ENCODE data around the gene SPP1.
"Not testable (repeated sequence)": the region's sequence is repeated elsewhere in the genome, so short reads cannot be mapped to it uniquely, and the experiment has no call there.

The SPP1 gene

GRCh38 chr4:88021824-88022223 is 46.3 kb downstream of the SPP1 start:
- no peak for DNase-seq (ENCODE audit: low spot score)
- Histone ChIP-seq H3K9me3 (ENCODE audit: severe bottlenecking) (no peaks in the 10 kb centered on the region), H3K4me3 (ENCODE audit: severe bottlenecking) (no peak overlapping the region), H3K27me3 (ENCODE audit: insufficient read depth, poor library complexity, severe bottlenecking) (no peaks in the 10 kb centered on the region), H3K27ac (ENCODE audit: poor library complexity, severe bottlenecking) (no peak overlapping the region), H3K36me3 (ENCODE audit: low read depth) (peaks cover 33% of the 10 kb centered on the region), H3K4me1 (ENCODE audit: insufficient read depth, poor library complexity, severe bottlenecking) (peaks cover 15% of the 10 kb centered on the region)
- TF ChIP-seq CTCF (IDR thresholded peaks at IDR 0.05; ENCODE audit: poor library complexity, severe bottlenecking): no peak
- ATAC-seq (ENCODE audit: low read depth): no peak

GRCh38 chr4:88022289-88022688 is 46.8 kb downstream of the SPP1 start:
- H3K36me3 ChIP-seq (ENCODE audit: low read depth): peaks cover 29% of the 10 kb centered on the region
- no peaks in the 10 kb centered on the region for H3K27me3 ChIP-seq (ENCODE audit: insufficient read depth, poor library complexity, severe bottlenecking)
- H3K9me3 ChIP-seq (ENCODE audit: severe bottlenecking): no peaks in the 10 kb centered on the region
- peaks cover 15% of the 10 kb centered on the region for H3K4me1 ChIP-seq (ENCODE audit: insufficient read depth, poor library complexity, severe bottlenecking)
- no peak for TF ChIP-seq CTCF (IDR thresholded peaks at IDR 0.05; ENCODE audit: poor library complexity, severe bottlenecking)
- ATAC-seq (ENCODE audit: low read depth) (no peak), DNase-seq (ENCODE audit: low spot score) (no peak)
- no peak overlapping the region for H3K4me3 ChIP-seq (ENCODE audit: severe bottlenecking)
- no peak overlapping the region for H3K27ac ChIP-seq (ENCODE audit: poor library complexity, severe bottlenecking)

- H3K4me3 ChIP-seq (ENCODE audit: severe bottlenecking); H3K9me3 ChIP-seq (ENCODE audit: severe bottlenecking); ATAC-seq (ENCODE audit: low read depth); H3K27ac ChIP-seq (ENCODE audit: poor library complexity, severe bottlenecking); DNase-seq (ENCODE audit: low spot score); H3K4me1 ChIP-seq (ENCODE audit: insufficient read depth, poor library complexity, severe bottlenecking); H3K27me3 ChIP-seq (ENCODE audit: insufficient read depth, poor library complexity, severe bottlenecking): not testable (repeated sequence)
- H3K36me3 ChIP-seq (ENCODE audit: low read depth): peaks cover 12% of the 10 kb centered on the region
Measured at GRCh38 chr4:88025868-88026661, 50.6 kb downstream of the SPP1 start.

- Histone ChIP-seq H3K36me3 (ENCODE audit: low read depth) (peaks cover 10% of the 10 kb centered on the region), H3K27me3 (ENCODE audit: insufficient read depth, poor library complexity, severe bottlenecking) (no peaks in the 10 kb centered on the region), H3K4me1 (ENCODE audit: insufficient read depth, poor library complexity, severe bottlenecking) (peaks cover 8% of the 10 kb centered on the region), H3K27ac (ENCODE audit: poor library complexity, severe bottlenecking) (peak overlapping the region; percentile 19), H3K4me3 (ENCODE audit: severe bottlenecking) (no peak overlapping the region), H3K9me3 (ENCODE audit: severe bottlenecking) (no peaks in the 10 kb centered on the region)
- peak; percentile 92 for ATAC-seq (ENCODE audit: low read depth)
- DNase-seq (ENCODE audit: low spot score): no peak
- TF ChIP-seq CTCF (IDR thresholded peaks at IDR 0.05; ENCODE audit: poor library complexity, severe bottlenecking): no peak
Measured at GRCh38 chr4:88027611-88028608, 52.4 kb downstream of the SPP1 start.

GRCh38 chr4:88028946-88029345 is 53.4 kb downstream of the SPP1 start:
- ATAC-seq (ENCODE audit: low read depth) (no peak), DNase-seq (ENCODE audit: low spot score) (no peak)
- H3K27ac ChIP-seq (ENCODE audit: poor library complexity, severe bottlenecking): no peak overlapping the region
- H3K9me3 ChIP-seq (ENCODE audit: severe bottlenecking): no peaks in the 10 kb centered on the region
- H3K27me3 ChIP-seq (ENCODE audit: insufficient read depth, poor library complexity, severe bottlenecking): no peaks in the 10 kb centered on the region
- H3K36me3 ChIP-seq (ENCODE audit: low read depth): peaks cover 18% of the 10 kb centered on the region
- H3K4me3 ChIP-seq (ENCODE audit: severe bottlenecking): no peak overlapping the region
- no peak for TF ChIP-seq CTCF (IDR thresholded peaks at IDR 0.05; ENCODE audit: poor library complexity, severe bottlenecking)
- H3K4me1 ChIP-seq (ENCODE audit: insufficient read depth, poor library complexity, severe bottlenecking): peaks cover 8% of the 10 kb centered on the region

Data from RWPE2 (cell line).